Left kidney (tissue), 2 donors: ENCODE results near the gene MACROD2. TPM values are rescaled to one million over a fixed set of nuclear protein-coding genes. Genes with fewer than 3 reads are reported as not detected.

Source experiments
- DNase-seq: peaks from one replicate; pipeline ENCODE4 v3.0.0-alpha.2; 2013
- polyA plus RNA-seq: library from polyadenylated mRNA; unstranded; fragments of 120-200 nt; gene quantifications from one replicate; pipeline ENCODE4 v1.2.1, GENCODE V29; 2013; ENCODE audit not compliant: insufficient read length

MACROD2 gene
- polyA plus RNA-seq, 1 donor, result 17.2 TPM

GRCh38 chr20:15913391-15914025 is 1918.2 kb downstream of the MACROD2 start:
- DNase-seq, result peak; percentile 62

DNA sequence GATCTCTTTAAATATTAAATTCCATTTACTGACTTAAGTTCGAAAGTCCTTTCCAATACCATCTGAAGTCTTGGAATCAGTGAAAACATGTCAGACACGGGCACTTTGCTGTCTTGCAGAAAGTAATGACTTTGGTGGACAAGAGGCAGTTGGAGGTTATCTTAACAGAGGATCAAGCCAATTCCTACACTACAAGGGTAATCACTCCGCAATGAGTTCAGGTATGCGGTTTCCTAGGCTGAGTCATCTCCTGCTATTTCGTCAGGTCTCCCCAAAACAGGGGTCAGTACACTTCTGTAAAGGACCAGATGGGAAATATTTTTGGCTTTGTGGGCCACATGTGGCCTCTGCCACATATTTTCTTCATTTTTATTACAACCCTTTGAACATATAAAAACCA is 1921.3 kb downstream of the MACROD2 start:
- DNase-seq, result no peak

DNA sequence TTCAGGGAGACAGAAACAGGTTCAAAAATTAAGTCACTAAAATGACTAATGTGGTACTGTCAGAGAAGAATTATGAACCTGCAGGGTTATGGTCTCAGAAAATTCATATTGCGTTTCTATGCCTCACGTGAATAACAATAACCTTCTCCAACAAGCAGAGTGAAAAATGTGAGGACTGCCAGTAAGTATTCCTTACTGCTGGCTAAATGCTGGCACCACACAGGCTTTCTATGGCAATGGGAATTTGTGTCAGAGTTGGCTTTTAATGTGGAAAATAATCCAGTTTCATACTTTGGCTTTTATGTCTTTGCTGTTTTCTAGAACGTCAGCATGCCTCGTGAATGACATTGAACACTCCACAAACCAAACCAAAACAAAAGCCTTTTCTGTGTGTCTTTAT is 1922.0 kb downstream of the MACROD2 start:
- no peak for DNase-seq

- no peak for DNase-seq
Measured at GRCh38 chr20:15918631-15919030, 1923.3 kb downstream of the MACROD2 start.

- DNase-seq, result no peak
Measured at GRCh38 chr20:15919118-15919517, 1923.8 kb downstream of the MACROD2 start.

- no peak for DNase-seq
Measured at GRCh38 chr20:15921930-15922329, 1926.6 kb downstream of the MACROD2 start.

- no peak for DNase-seq
Measured at GRCh38 chr20:15922556-15922955, 1927.2 kb downstream of the MACROD2 start.

- no peak for DNase-seq
Measured at GRCh38 chr20:15923030-15923776, 1927.9 kb downstream of the MACROD2 start.

GRCh38 chr20:15924556-15924955 is 1929.2 kb downstream of the MACROD2 start:
- no peak for DNase-seq

DNA sequence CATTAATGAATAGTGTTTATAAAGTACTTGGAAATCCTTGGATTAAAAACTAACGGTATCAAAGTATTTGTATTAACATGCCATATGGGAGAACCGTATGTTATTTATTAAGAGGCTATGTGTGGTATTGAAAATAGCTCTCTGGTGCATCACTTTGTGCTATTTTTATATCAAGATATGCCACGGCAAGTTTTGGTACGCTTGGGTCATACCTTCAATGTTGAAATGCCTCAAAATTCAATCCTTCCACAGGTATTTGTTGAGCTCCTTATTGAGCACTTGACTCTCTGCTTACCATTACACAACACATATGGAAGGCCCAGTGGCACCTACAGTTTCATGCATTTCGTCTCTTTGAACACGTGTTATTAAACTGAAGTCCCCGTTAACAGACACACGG is 1930.1 kb downstream of the MACROD2 start:
- no peak for DNase-seq

GRCh38 chr20:15927893-15928650 is 1932.8 kb downstream of the MACROD2 start:
- no peak for DNase-seq

DNA sequence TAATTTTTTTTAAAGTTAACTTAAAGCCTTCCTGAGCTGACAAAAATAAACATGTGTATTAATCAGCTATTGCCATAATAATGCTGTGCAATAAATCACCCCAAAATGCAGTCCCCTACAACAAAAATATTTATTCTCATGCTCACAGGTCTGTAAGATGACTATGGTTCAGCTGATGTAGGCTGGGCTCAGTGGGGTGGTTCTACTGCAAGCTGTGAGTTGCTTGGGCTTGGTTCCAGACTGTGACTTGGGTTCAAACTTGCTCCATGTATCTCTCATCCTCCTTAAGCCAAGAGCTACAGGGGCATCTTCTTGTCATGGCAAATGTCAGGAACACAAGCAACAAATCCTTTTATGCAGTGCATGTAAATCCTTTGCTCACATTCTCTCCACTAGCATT is 1933.6 kb downstream of the MACROD2 start:
- DNase-seq, result no peak

GRCh38 chr20:15930311-15931305 is 1935.3 kb downstream of the MACROD2 start:
- DNase-seq, result peak; percentile 44

DNA sequence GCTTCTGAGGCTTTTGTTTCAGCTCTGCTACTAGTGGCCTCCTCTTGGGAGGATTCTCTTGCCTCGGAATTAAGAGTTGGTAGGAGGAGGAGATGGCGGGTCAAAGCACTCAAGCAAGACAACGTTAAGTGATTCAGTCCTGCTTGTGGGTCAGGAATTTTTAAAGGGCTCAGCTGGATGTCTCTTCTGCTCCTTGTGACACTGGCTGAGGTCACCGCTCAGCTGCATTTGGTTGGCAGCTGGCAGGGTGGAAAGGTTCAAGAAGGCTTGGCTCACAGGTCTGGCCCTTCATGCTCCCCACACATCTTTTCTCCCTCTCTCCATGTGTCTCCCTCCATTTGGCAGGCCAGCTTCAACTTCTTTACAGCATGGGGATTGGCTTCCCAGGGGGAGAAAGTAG is 1936.6 kb downstream of the MACROD2 start:
- DNase-seq, result no peak

DNA sequence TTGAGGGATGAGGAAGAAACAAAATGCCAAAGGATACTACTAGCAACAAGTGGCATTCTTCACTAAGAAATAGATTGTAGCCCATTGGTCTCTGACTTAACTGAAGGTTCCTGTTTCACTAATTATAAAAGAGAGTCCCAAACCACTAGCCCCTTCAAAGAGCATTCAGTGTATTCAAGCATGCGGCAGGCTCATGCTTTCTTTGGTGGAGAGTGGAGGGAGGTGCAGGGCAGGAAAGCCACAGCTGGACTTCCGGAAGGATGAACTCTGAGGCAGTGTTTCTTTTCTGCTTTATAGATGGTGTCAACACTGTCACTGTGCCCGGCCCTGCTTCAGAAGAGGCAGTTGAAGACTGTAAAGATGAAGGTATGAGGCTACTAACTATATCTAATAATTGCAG is 1941.9 kb downstream of the MACROD2 start:
- no peak for DNase-seq

DNA sequence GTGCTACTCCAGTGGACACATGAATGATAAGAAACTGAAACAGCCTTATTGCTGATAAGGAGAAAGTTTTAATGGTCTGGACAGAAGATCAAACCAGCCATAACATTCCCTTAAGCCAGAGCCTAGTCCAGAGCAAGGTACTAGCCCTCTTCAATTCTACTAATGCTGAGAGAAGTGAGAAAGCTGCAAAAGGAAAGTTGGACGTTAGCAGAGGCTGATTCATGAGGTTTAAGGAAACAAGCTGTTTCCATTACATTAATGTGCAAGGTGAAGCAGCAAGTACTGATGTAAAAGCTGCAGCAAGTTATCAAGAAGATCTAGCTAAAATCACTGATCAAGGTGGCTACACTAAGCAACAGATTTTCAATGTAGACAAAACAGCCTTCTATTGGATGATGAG is 1943.5 kb downstream of the MACROD2 start:
- DNase-seq, result no peak

DNA sequence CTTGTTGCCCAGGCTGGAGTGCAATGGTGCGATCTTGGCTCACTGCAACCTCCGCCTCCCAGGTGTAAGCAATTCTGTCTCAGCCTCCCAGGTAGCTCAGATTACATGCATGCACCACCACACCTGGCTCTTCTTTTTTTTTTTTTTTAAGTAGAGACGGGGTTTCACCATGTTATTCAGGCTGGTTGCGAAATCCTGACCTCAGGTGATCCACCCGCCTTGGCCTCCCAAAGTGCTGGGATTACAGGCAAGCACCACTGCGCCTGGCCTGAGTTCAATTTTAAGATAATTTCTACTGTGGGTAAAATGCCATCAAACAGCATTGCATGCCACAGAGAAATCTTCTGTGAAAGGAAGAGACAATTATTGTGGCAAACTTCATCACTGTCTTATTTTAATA is 1944.8 kb downstream of the MACROD2 start:
- no peak for DNase-seq

- DNase-seq, result no peak
Measured at GRCh38 chr20:15942130-15942529, 1946.8 kb downstream of the MACROD2 start.

GRCh38 chr20:15945289-15945688 is 1950.0 kb downstream of the MACROD2 start:
- DNase-seq, result no peak

DNA sequence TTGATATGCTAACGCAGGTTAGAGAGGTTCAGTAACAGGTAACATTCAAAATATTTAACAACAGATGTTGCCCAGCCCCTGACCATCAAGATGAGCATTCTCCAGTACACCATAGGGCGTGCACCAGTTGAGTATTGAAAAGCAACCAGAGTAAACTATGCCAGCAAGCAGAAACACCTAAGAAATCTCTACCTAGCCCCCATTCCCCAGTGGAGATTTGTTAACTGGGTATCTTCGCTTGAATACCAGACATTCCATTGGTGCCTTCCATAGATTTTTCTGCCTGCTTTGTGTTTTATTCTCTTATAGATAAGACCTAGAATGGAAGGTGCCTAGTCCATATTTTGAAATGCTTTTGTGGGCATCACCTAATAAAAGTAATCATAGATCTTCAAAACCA is 1954.1 kb downstream of the MACROD2 start:
- no peak for DNase-seq

DNA sequence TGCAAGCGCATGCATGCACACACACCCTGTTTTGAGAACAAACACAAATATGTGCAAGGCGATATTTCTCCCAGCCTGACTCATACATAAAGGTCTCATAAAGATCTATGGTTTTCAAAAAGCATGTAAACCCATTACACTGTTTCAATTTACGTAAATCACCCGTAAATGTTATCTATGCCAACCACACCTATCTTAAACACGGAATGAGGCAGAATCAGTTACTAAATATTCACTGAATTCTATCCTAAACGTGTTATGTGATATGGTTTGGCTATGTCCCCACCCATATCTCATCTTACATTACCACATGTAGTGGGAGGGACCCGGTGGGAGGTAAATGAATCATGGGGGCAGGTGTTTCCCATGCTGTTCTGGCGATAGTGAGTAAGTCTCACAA is 1956.3 kb downstream of the MACROD2 start:
- no peak for DNase-seq

GRCh38 chr20:15958142-15958541 is 1962.8 kb downstream of the MACROD2 start:
- no peak for DNase-seq
